A673 (cell line): ENCODE measurements around the gene KAZN.

Experiments
- EZH2 ChIP-seq: fragments of 200-600 bp; sonication (generic); IDR thresholded peaks from 2 replicates; pipeline ENCODE4 v1.6.1; 2017; ENCODE audit warnings: borderline replicate concordance, low read depth, mild to moderate bottlenecking, mixed read lengths, antibody characterized with exemption, low read length; ENCODE audit not compliant: poor library complexity, severe bottlenecking
- TF ChIP-seq, protein P1 (sequence below): fragments of 300-800, 200-600 bp; sonication (generic); conservative IDR thresholded peaks from 2 replicates; pipeline ENCODE4 v1.5.1; 2017; ENCODE audit warnings: low read depth, mild to moderate bottlenecking, antibody characterized with exemption, low read length, moderate library complexity, mixed read lengths

DNA sequence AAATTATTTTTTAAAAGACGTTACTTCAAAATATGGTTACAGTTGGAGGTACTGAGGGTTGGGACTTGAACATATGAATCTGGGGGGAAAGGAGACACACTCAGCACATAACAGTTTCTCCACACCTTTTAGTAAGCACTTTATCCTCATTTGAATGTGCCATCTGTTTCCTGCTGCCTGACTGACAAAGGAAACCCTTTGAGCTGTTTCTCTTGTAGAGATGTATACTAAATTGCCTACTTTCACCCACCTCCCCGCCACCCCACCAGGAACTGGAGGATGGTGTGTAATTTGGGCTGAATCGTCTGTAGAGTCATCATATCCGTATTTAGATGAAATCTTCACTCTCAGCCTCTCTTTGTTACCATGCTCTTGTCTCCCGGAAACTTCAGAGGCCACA is 108.1 kb downstream of the KAZN start:
- no peak for TF ChIP-seq EZH2
- TF ChIP-seq, protein P1, sequence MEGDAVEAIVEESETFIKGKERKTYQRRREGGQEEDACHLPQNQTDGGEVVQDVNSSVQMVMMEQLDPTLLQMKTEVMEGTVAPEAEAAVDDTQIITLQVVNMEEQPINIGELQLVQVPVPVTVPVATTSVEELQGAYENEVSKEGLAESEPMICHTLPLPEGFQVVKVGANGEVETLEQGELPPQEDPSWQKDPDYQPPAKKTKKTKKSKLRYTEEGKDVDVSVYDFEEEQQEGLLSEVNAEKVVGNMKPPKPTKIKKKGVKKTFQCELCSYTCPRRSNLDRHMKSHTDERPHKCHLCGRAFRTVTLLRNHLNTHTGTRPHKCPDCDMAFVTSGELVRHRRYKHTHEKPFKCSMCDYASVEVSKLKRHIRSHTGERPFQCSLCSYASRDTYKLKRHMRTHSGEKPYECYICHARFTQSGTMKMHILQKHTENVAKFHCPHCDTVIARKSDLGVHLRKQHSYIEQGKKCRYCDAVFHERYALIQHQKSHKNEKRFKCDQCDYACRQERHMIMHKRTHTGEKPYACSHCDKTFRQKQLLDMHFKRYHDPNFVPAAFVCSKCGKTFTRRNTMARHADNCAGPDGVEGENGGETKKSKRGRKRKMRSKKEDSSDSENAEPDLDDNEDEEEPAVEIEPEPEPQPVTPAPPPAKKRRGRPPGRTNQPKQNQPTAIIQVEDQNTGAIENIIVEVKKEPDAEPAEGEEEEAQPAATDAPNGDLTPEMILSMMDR: no peak
